DND-41 (cell line): ENCODE data around the gene RPS6KC1.
"Not testable (repeated sequence)": the region's sequence is repeated elsewhere in the genome, so short reads cannot be mapped to it uniquely, and the experiment has no call there.

ENCODE experiments used
- ATAC-seq: fragments of 200-7000 bp; cut with Tn5 transposase; 3 replicates; pipeline ENCODE4 v1.9.1; 2021; ENCODE audit warnings: low read depth; ENCODE audit not compliant: insufficient read depth
- DNase-seq: peaks from one replicate; pipeline ENCODE4 v3.0.0-alpha.2; 2020
- H2AFZ ChIP-seq: 2 replicates; pipeline ENCODE4 v1.6.0; 2012; ENCODE audit warnings: low read depth, low read length
- H3K27ac ChIP-seq: 2 replicates; pipeline ENCODE4 v1.5.1; 2012; ENCODE audit warnings: low read length, inconsistent platforms
- H3K27me3 ChIP-seq: fragments of 200-600 bp; sonication (generic); 2 replicates; pipeline ENCODE4 v1.6.0; 2012; ENCODE audit warnings: low read length, mild to moderate bottlenecking, inconsistent platforms; ENCODE audit not compliant: insufficient read depth, poor library complexity
- H3K36me3 ChIP-seq: 2 replicates; pipeline ENCODE4 v1.5.1; 2012; ENCODE audit warnings: low read length, inconsistent platforms; ENCODE audit not compliant: insufficient read depth
- H3K4me1 ChIP-seq: 2 replicates; pipeline ENCODE4 v1.5.1; 2012; ENCODE audit warnings: mild to moderate bottlenecking, low read length; ENCODE audit not compliant: insufficient read depth
- H3K4me2 ChIP-seq: 2 replicates; pipeline ENCODE4 v1.6.0; 2012; ENCODE audit warnings: mild to moderate bottlenecking, moderate library complexity, low read length, inconsistent platforms; ENCODE audit not compliant: insufficient read depth
- H3K4me3 ChIP-seq, 2 experiments: fragments of 200-600 bp in 1 of 2; shearing (Covaris generic) in 1 of 2; 2 replicates each; pipeline ENCODE4 v1.5.1; 2012 to 2016; ENCODE audit warnings: inconsistent platforms in 2 of 2, low read length in 2 of 2, mild to moderate bottlenecking in 2 of 2, low read depth in 1 of 2, moderate library complexity in 1 of 2
- H3K79me2 ChIP-seq: 2 replicates; pipeline ENCODE4 v1.6.0; 2012; ENCODE audit warnings: low read length, inconsistent platforms; ENCODE audit not compliant: insufficient read depth
- H3K9ac ChIP-seq: 2 replicates; pipeline ENCODE4 v1.6.0; 2012; ENCODE audit warnings: low read depth, mild to moderate bottlenecking, inconsistent platforms, low read length, moderate library complexity
- H3K9me3 ChIP-seq: 2 replicates; pipeline ENCODE4 v1.5.1; 2012; ENCODE audit warnings: low read length, moderate library complexity, mild to moderate bottlenecking, inconsistent platforms; ENCODE audit not compliant: insufficient read depth, severe bottlenecking
- H4K20me1 ChIP-seq: 2 replicates; pipeline ENCODE4 v1.6.0; 2012; ENCODE audit warnings: low read length; ENCODE audit not compliant: insufficient read depth
- EZH2 ChIP-seq: IDR thresholded peaks from 3 replicates; pipeline ENCODE4 v1.6.1; 2012; ENCODE audit warnings: borderline replicate concordance, low read depth, mild to moderate bottlenecking, moderate library complexity, low read length, inconsistent platforms; ENCODE audit not compliant: severe bottlenecking
- TF ChIP-seq, protein P1 (sequence below): IDR thresholded peaks from 2 replicates; pipeline ENCODE4 v1.5.1; 2012; ENCODE audit warnings: borderline replicate concordance, low read length, moderate library complexity, mild to moderate bottlenecking; ENCODE audit not compliant: poor library complexity, severe bottlenecking; ENCODE audit errors: extremely low read depth

The RPS6KC1 gene

GRCh38 chr1:213019450-213019849, 31.6 kb upstream of the RPS6KC1 start:
- TF ChIP-seq EZH2 = no peak
- TF ChIP-seq, protein P1, sequence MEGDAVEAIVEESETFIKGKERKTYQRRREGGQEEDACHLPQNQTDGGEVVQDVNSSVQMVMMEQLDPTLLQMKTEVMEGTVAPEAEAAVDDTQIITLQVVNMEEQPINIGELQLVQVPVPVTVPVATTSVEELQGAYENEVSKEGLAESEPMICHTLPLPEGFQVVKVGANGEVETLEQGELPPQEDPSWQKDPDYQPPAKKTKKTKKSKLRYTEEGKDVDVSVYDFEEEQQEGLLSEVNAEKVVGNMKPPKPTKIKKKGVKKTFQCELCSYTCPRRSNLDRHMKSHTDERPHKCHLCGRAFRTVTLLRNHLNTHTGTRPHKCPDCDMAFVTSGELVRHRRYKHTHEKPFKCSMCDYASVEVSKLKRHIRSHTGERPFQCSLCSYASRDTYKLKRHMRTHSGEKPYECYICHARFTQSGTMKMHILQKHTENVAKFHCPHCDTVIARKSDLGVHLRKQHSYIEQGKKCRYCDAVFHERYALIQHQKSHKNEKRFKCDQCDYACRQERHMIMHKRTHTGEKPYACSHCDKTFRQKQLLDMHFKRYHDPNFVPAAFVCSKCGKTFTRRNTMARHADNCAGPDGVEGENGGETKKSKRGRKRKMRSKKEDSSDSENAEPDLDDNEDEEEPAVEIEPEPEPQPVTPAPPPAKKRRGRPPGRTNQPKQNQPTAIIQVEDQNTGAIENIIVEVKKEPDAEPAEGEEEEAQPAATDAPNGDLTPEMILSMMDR = no peak
- H3K9me3 ChIP-seq = no peaks in the 10 kb centered on the region
- no peak overlapping the region for H2AFZ ChIP-seq
- no peak for ATAC-seq
- no peaks in the 10 kb centered on the region for H3K36me3 ChIP-seq
- no peaks in the 10 kb centered on the region for H4K20me1 ChIP-seq
- H3K27me3 ChIP-seq = peaks cover 3% of the 10 kb centered on the region
- no peak overlapping the region for H3K9ac ChIP-seq
- peaks cover 8% of the 10 kb centered on the region for H3K79me2 ChIP-seq
- no peak for DNase-seq
- H3K4me3 ChIP-seq = no peak overlapping the region
- no peak overlapping the region for H3K4me2 ChIP-seq
- peaks cover 12% of the 10 kb centered on the region for H3K4me1 ChIP-seq
- H3K27ac ChIP-seq = no peak overlapping the region

DNA sequence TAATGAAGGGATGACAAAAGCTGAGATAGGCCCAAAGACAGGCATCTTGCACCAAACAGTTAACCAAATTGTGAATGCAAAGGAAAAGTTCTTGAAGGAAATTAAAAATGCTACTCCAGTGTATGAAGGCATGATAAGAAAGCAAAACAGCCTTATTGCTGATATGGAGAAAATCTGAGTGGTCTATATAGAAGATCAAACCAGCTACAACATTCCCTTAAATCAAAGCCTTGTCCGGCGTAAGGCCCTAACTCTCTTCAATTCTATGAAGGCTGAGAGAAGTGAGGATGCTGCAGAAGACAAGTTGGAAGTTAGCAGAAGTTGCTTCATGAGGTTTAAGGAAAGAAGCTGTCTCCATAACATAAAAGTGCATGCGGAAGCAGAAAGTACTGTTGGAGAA, 31.0 kb upstream of the RPS6KC1 start:
- Histone ChIP-seq H3K36me3 (no peaks in the 10 kb centered on the region), H3K4me2 (no peak overlapping the region), H3K27ac (no peak overlapping the region), H3K79me2 (peaks cover 3% of the 10 kb centered on the region), H3K4me1 (peaks cover 8% of the 10 kb centered on the region), H2AFZ (no peak overlapping the region), H4K20me1 (no peaks in the 10 kb centered on the region), H3K9ac (no peak overlapping the region), H3K9me3 (no peaks in the 10 kb centered on the region), H3K27me3 (peaks cover 3% of the 10 kb centered on the region), H3K4me3 (no peak overlapping the region)
- TF ChIP-seq EZH2 = no peak
- TF ChIP-seq, protein P1 = no peak
- DNase-seq (no peak), ATAC-seq (no peak)

DNA sequence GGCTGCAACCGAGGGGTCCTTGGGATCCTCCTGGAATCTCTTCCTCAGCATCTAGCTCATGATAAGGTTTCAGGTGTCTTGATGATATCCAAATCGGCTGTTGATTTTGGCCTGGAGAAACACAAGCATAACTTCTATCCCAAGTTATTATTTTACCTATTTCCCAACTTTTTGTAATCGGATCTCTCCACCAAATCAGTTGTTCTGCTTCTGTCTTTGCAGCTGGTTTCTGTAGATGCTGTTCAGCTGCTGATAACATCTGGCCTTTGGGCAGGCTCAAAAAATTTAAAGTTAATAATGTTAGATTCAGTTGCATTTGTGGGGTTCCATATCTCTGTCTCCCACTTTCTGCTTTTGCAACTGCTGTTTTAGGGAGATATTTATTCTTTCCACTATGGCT, 24.0 kb upstream of the RPS6KC1 start:
- not testable (repeated sequence) for H3K4me2 ChIP-seq, H3K4me3 ChIP-seq, H3K9me3 ChIP-seq, ATAC-seq, DNase-seq, H3K79me2 ChIP-seq, H3K4me1 ChIP-seq, H4K20me1 ChIP-seq, H3K9ac ChIP-seq, H3K27ac ChIP-seq, H2AFZ ChIP-seq, H3K27me3 ChIP-seq, H3K36me3 ChIP-seq

DNA sequence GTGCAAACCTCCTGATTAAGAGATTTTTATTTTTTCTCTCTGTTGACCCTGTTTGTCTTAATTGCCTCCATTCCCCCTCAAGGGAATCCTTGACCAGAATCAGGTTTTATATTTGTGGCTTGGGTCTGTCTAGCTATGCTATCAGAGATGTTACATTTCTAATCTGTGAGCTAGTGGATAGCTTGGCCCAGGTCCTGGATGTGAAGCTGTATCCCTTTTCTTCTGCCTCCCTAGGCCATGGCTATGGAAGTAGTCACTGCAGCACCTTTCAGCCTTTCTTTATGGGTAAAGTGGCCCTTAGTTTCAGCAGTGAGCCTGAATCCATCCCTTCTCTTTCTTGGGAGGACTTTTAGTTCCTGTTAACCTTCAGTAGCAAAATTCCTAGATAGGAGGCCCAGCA, 18.4 kb upstream of the RPS6KC1 start:
- Histone ChIP-seq H3K79me2 (no peaks in the 10 kb centered on the region), H3K9me3 (no peaks in the 10 kb centered on the region), H3K27ac (no peak overlapping the region), H3K4me1 (no peaks in the 10 kb centered on the region), H3K4me3 (no peak overlapping the region), H4K20me1 (no peaks in the 10 kb centered on the region), H3K27me3 (peaks cover 3% of the 10 kb centered on the region), H3K9ac (no peak overlapping the region), H3K36me3 (no peaks in the 10 kb centered on the region), H3K4me2 (no peak overlapping the region), H2AFZ (no peak overlapping the region)
- DNase-seq (no peak), ATAC-seq (no peak)
- TF ChIP-seq, protein P1 = no peak
- no peak for TF ChIP-seq EZH2
